H9 (cell line): Measurements from ENCODE around the gene CPLX1. TPM values are rescaled to one million over a fixed set of nuclear protein-coding genes. Genes with fewer than 3 reads are reported as not detected.
"Not testable (repeated sequence)": the region's sequence is repeated elsewhere in the genome, so short reads cannot be mapped to it uniquely, and the experiment has no call there.

Source experiments
- DNase-seq: peaks from one replicate; pipeline ENCODE4 v3.0.0-alpha.2; 2017
- H2AFZ ChIP-seq: one replicate; pipeline ENCODE4 v1.6.1; 2013; ENCODE audit warnings: mild to moderate bottlenecking, low read length, control low read depth, moderate library complexity
- H2AK5ac ChIP-seq: 2 replicates; pipeline ENCODE4 v1.6.1; 2013; ENCODE audit warnings: low read length, control low read depth, mixed read lengths; ENCODE audit not compliant: insufficient read length
- H2BK120ac ChIP-seq: one replicate; pipeline ENCODE4 v1.6.1; 2013; ENCODE audit warnings: low read depth, mild to moderate bottlenecking, low read length, control low read depth, inconsistent platforms; ENCODE audit not compliant: poor library complexity, severe bottlenecking
- H2BK12ac ChIP-seq: 2 replicates; pipeline ENCODE4 v1.6.1; 2013; ENCODE audit warnings: low read length, control low read depth, mixed read lengths, low read depth; ENCODE audit not compliant: insufficient read length
- H2BK15ac ChIP-seq: 2 replicates; pipeline ENCODE4 v1.6.1; 2013; ENCODE audit warnings: low read depth, low read length, control low read depth
- H2BK20ac ChIP-seq: one replicate; pipeline ENCODE4 v1.6.1; 2013; ENCODE audit warnings: low read depth, mild to moderate bottlenecking, low read length, control low read depth, inconsistent platforms; ENCODE audit not compliant: poor library complexity, severe bottlenecking
- H2BK5ac ChIP-seq: 2 replicates; pipeline ENCODE4 v1.6.1; 2013; ENCODE audit warnings: low read length, control low read depth, mixed read lengths; ENCODE audit not compliant: insufficient read length
- H3K14ac ChIP-seq: 2 replicates; pipeline ENCODE4 v1.6.1; 2013; ENCODE audit warnings: low read length, control low read depth; ENCODE audit not compliant: insufficient read depth
- H3K18ac ChIP-seq: 2 replicates; pipeline ENCODE4 v1.6.1; 2013; ENCODE audit warnings: low read depth, mild to moderate bottlenecking, mixed read lengths, low read length, control low read depth; ENCODE audit not compliant: insufficient read length
- H3K23ac ChIP-seq: 2 replicates; pipeline ENCODE4 v1.6.1; 2013; ENCODE audit warnings: low read length, control low read depth, mixed read lengths, low read depth; ENCODE audit not compliant: insufficient read length
- H3K23me2 ChIP-seq: 2 replicates; pipeline ENCODE4 v1.6.1; 2013; ENCODE audit warnings: low read depth, mild to moderate bottlenecking, mixed read lengths, low read length, control low read depth; ENCODE audit not compliant: insufficient read length, poor library complexity, severe bottlenecking
- H3K27ac ChIP-seq: 2 replicates; pipeline ENCODE4 v1.5.1; 2013; ENCODE audit warnings: low read length, control low read depth, mixed read lengths, low read depth; ENCODE audit not compliant: insufficient read length
- H3K27me3 ChIP-seq: 2 replicates; pipeline ENCODE4 v1.6.1; 2013; ENCODE audit warnings: low read length, control low read depth, inconsistent platforms; ENCODE audit not compliant: insufficient read depth
- H3K4ac ChIP-seq: 2 replicates; pipeline ENCODE4 v1.6.1; 2013; ENCODE audit warnings: low read depth, mild to moderate bottlenecking, control low read depth, inconsistent platforms, low read length, moderate library complexity
- H3K4me1 ChIP-seq: 2 replicates; pipeline ENCODE4 v1.6.1; 2013; ENCODE audit warnings: low read length, control low read depth, inconsistent platforms; ENCODE audit not compliant: insufficient read depth
- H3K4me2 ChIP-seq: 2 replicates; pipeline ENCODE4 v1.6.1; 2013; ENCODE audit warnings: low read length, control low read depth, mixed read lengths; ENCODE audit not compliant: insufficient read length, insufficient read depth
- H3K56ac ChIP-seq: 2 replicates; pipeline ENCODE4 v1.6.1; 2013; ENCODE audit warnings: low read depth, mild to moderate bottlenecking, mixed read lengths, low read length, control low read depth; ENCODE audit not compliant: insufficient read length
- H3K79me1 ChIP-seq: 2 replicates; pipeline ENCODE4 v1.6.1; 2013; ENCODE audit warnings: low read depth, mild to moderate bottlenecking, moderate library complexity, low read length, control low read depth, inconsistent platforms; ENCODE audit not compliant: insufficient read depth, poor library complexity, severe bottlenecking
- H3K79me2 ChIP-seq: 2 replicates; pipeline ENCODE4 v1.6.1; 2013; ENCODE audit warnings: low read length, control low read depth, inconsistent platforms; ENCODE audit not compliant: insufficient read depth
- H3K9ac ChIP-seq: 2 replicates; pipeline ENCODE4 v1.6.1; 2013; ENCODE audit warnings: low read length, control low read depth, mixed read lengths; ENCODE audit not compliant: insufficient read length; ENCODE audit errors: extremely low read depth
- H3K9me3 ChIP-seq: one replicate; pipeline ENCODE4 v1.6.1; 2013; ENCODE audit warnings: low read depth, low read length, inconsistent platforms; ENCODE audit not compliant: control insufficient read depth
- H3T11ph ChIP-seq: one replicate; pipeline ENCODE4 v1.6.1; 2013; ENCODE audit warnings: mild to moderate bottlenecking, low read length, control low read depth, inconsistent platforms
- H4K20me1 ChIP-seq: one replicate; pipeline ENCODE4 v1.6.1; 2013; ENCODE audit not compliant: control insufficient read depth, insufficient read length, insufficient read depth
- H4K5ac ChIP-seq: 2 replicates; pipeline ENCODE4 v1.6.1; 2013; ENCODE audit warnings: low read depth, mild to moderate bottlenecking, mixed read lengths, low read length, control low read depth; ENCODE audit not compliant: insufficient read length
- H4K8ac ChIP-seq: replicated peaks from 2 replicates; pipeline ENCODE4 v1.6.1; 2013; ENCODE audit warnings: low read length, control low read depth, mixed read lengths, low read depth; ENCODE audit not compliant: insufficient read length
- H4K91ac ChIP-seq: 2 replicates; pipeline ENCODE4 v1.6.1; 2013; ENCODE audit warnings: low read depth, mild to moderate bottlenecking, moderate library complexity, mixed read lengths, low read length, control low read depth; ENCODE audit not compliant: insufficient read length
- H3K27ac Mint-ChIP-seq, 3 experiments: 2 replicates in 2 of 3; 3 replicates in 1 of 3; pipeline ENCODE4 v1.8.0; 2020 to 2021; ENCODE audit warnings: mixed read lengths in 3 of 3, mild to moderate bottlenecking in 1 of 3, moderate library complexity in 1 of 3
- H3K27me3 Mint-ChIP-seq: 2 replicates; pipeline ENCODE4 v1.8.0; 2021; ENCODE audit warnings: low read depth, mild to moderate bottlenecking, moderate library complexity, mixed read lengths
- H3K36me3 Mint-ChIP-seq, 3 experiments: 2 replicates in 2 of 3; 3 replicates in 1 of 3; pipeline ENCODE4 v1.8.0; 2020 to 2021; ENCODE audit warnings: low read depth in 3 of 3, mixed read lengths in 3 of 3; ENCODE audit not compliant: insufficient read depth in 1 of 3
- H3K4me1 Mint-ChIP-seq, 2 experiments: 2 replicates each; pipeline ENCODE4 v1.8.0; 2020; ENCODE audit warnings: mixed read lengths in 2 of 2
- H3K4me3 Mint-ChIP-seq, 2 experiments: 2 replicates in 1 of 2; 3 replicates in 1 of 2; pipeline ENCODE4 v1.8.0; 2020 to 2021; ENCODE audit warnings: mild to moderate bottlenecking in 2 of 2, mixed read lengths in 2 of 2, moderate library complexity in 1 of 2
- H3K9me3 Mint-ChIP-seq, 2 experiments: 2 replicates in 1 of 2; 3 replicates in 1 of 2; pipeline ENCODE4 v1.8.0; 2020; ENCODE audit warnings: mild to moderate bottlenecking in 2 of 2, mixed read lengths in 2 of 2, moderate library complexity in 1 of 2
- WGBS: extraction: QIAGEN DNeasy Blood & Tissue Kit; methylation state at CpG from one replicate; pipeline ENCODE4 v1.1.7; 2013; ENCODE audit warnings: missing lambda C conversion rate, low lambda C conversion rate, mixed read lengths; ENCODE audit not compliant: insufficient read length; ENCODE audit errors: extremely low coverage; 5-methylcytosine and 5-hydroxymethylcytosine counted together
- total RNA-seq: library from RNA; stranded (reverse); gene quantifications from 2 replicates; pipeline ENCODE4 v1.2.1, GENCODE V29; 2021
- TF ChIP-seq, protein P1 (sequence below): fragments of 200-600 bp; sonication (generic); conservative IDR thresholded peaks from 3 replicates; pipeline ENCODE4 v1.8.0; 2021; ENCODE audit warnings: antibody characterized with exemption, mild to moderate bottlenecking

The CPLX1 gene
- total RNA-seq, 1 experiment from 2014 or later = 0.90 TPM

- H3K79me2 ChIP-seq = no peaks in the 10 kb centered on the region; the same call in 1 of the 2 replicates
- TF ChIP-seq, protein P1, sequence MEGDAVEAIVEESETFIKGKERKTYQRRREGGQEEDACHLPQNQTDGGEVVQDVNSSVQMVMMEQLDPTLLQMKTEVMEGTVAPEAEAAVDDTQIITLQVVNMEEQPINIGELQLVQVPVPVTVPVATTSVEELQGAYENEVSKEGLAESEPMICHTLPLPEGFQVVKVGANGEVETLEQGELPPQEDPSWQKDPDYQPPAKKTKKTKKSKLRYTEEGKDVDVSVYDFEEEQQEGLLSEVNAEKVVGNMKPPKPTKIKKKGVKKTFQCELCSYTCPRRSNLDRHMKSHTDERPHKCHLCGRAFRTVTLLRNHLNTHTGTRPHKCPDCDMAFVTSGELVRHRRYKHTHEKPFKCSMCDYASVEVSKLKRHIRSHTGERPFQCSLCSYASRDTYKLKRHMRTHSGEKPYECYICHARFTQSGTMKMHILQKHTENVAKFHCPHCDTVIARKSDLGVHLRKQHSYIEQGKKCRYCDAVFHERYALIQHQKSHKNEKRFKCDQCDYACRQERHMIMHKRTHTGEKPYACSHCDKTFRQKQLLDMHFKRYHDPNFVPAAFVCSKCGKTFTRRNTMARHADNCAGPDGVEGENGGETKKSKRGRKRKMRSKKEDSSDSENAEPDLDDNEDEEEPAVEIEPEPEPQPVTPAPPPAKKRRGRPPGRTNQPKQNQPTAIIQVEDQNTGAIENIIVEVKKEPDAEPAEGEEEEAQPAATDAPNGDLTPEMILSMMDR = no peak
- no peaks in the 10 kb centered on the region for H3K9me3 ChIP-seq
- no peak overlapping the region for H2BK5ac ChIP-seq
- no peak overlapping the region for H3K56ac ChIP-seq
- no peak overlapping the region for H2BK15ac ChIP-seq
- H3K14ac ChIP-seq = no peak overlapping the region
- H2AFZ ChIP-seq = no peak overlapping the region
- H4K91ac ChIP-seq = no peak overlapping the region
- no peaks in the 10 kb centered on the region for H3K27me3 ChIP-seq
- no peak overlapping the region for H3T11ph ChIP-seq
- H3K4me3 Mint-ChIP-seq = no peak overlapping the region
- H3K9me3 Mint-ChIP-seq = no peaks in the 10 kb centered on the region; a peak in 1 of 5 replicates
- WGBS = no CpG with 5 or more reads among the region's 16 CpGs
- no peak overlapping the region for H2BK120ac ChIP-seq
- no peaks in the 10 kb centered on the region for H3K79me1 ChIP-seq
- H3K18ac ChIP-seq = no peak overlapping the region
- H3K27ac ChIP-seq = no peak overlapping the region
- peaks cover 2% of the 10 kb centered on the region for H3K23me2 ChIP-seq
- DNase-seq = no peak
- H4K20me1 ChIP-seq = no peaks in the 10 kb centered on the region
- no peak overlapping the region for H3K9ac ChIP-seq
- H3K4me1 ChIP-seq = no peaks in the 10 kb centered on the region
- H3K4me2 ChIP-seq = no peak overlapping the region
- H4K8ac ChIP-seq = no peak overlapping the region
- no peak overlapping the region for H2BK12ac ChIP-seq
- no peak overlapping the region for H3K4ac ChIP-seq
- no peak overlapping the region for H2BK20ac ChIP-seq
- H3K4me1 Mint-ChIP-seq = no peaks in the 10 kb centered on the region
- H3K27ac Mint-ChIP-seq = no peak overlapping the region
- H4K5ac ChIP-seq = no peak overlapping the region
- H2AK5ac ChIP-seq = no peak overlapping the region
- no peak overlapping the region for H3K23ac ChIP-seq
- H3K27me3 Mint-ChIP-seq = no peaks in the 10 kb centered on the region
- peaks cover 27 to 68% (median 58%) of the 10 kb centered on the region in 3 experiments for H3K36me3 Mint-ChIP-seq
Observed at GRCh38 chr4:738781-739280, 87.1 kb downstream of the CPLX1 start.

DNA sequence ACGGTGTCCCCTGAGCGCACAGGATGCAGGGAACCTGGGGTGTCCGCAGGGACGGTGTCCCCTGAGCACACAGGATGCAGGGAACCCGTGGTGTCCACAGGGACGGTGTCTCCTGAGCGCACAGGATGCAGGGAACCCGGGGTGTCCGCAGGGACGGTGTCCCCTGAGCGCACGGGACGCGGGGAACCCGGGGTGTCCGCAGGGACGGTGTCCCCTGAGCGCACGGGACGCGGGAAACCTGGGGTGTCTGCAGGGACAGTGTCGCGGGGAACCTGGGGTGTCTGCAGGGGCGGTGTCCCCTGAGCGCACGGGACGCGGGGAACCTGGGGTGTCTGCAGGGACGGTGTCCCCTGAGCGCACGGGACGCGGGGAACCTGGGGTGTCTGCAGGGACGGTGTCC is 89.4 kb downstream of the CPLX1 start:
- H3K4me1 Mint-ChIP-seq, H3T11ph ChIP-seq, H2BK15ac ChIP-seq, H4K5ac ChIP-seq, H3K4me2 ChIP-seq, H2BK20ac ChIP-seq, H3K27ac Mint-ChIP-seq, H4K8ac ChIP-seq, H2BK120ac ChIP-seq, H2BK5ac ChIP-seq, H3K27me3 Mint-ChIP-seq, H3K14ac ChIP-seq, H3K9ac ChIP-seq, H3K27ac ChIP-seq, H2BK12ac ChIP-seq, H3K79me2 ChIP-seq, H3K4ac ChIP-seq, H2AK5ac ChIP-seq, H3K23me2 ChIP-seq, H3K18ac ChIP-seq, H3K4me3 Mint-ChIP-seq, H4K20me1 ChIP-seq, H3K4me1 ChIP-seq, H4K91ac ChIP-seq, H3K23ac ChIP-seq, H3K27me3 ChIP-seq, H2AFZ ChIP-seq, H3K79me1 ChIP-seq, DNase-seq, H3K56ac ChIP-seq, H3K9me3 ChIP-seq, H3K9me3 Mint-ChIP-seq: not testable (repeated sequence)
- no CpG with 5 or more reads among the region's 34 CpGs for WGBS
- peaks cover 28 to 67% (median 62%) of the 10 kb centered on the region in 3 experiments for H3K36me3 Mint-ChIP-seq
